Measurements from ENCODE around the gene MESD. TPM values are rescaled to one million over a fixed set of nuclear protein-coding genes. Genes with fewer than 3 reads are reported as not detected.

The MESD gene
- total RNA-seq, 1 donor, result 24.2 TPM

- H3K4me3 ChIP-seq (ENCODE audit: low read depth, low read length), result no peak overlapping the region
- TF ChIP-seq, protein P1, sequence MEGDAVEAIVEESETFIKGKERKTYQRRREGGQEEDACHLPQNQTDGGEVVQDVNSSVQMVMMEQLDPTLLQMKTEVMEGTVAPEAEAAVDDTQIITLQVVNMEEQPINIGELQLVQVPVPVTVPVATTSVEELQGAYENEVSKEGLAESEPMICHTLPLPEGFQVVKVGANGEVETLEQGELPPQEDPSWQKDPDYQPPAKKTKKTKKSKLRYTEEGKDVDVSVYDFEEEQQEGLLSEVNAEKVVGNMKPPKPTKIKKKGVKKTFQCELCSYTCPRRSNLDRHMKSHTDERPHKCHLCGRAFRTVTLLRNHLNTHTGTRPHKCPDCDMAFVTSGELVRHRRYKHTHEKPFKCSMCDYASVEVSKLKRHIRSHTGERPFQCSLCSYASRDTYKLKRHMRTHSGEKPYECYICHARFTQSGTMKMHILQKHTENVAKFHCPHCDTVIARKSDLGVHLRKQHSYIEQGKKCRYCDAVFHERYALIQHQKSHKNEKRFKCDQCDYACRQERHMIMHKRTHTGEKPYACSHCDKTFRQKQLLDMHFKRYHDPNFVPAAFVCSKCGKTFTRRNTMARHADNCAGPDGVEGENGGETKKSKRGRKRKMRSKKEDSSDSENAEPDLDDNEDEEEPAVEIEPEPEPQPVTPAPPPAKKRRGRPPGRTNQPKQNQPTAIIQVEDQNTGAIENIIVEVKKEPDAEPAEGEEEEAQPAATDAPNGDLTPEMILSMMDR (IDR thresholded peaks at IDR 0.05; ENCODE audit: insufficient read depth, low read depth, low read length), result no peak
- no peak for DNase-seq (ENCODE audit: low read depth)
Measured at GRCh38 chr15:80939216-80939615, 50.4 kb downstream of the MESD start.

GRCh38 chr15:80937718-80938117 lies 51.9 kb downstream of the MESD start:
- TF ChIP-seq, protein P1 (IDR thresholded peaks at IDR 0.05; ENCODE audit: insufficient read depth, low read depth, low read length), result no peak
- DNase-seq (ENCODE audit: low read depth), result no peak
- no peak overlapping the region for H3K4me3 ChIP-seq (ENCODE audit: low read depth, low read length)

GRCh38 chr15:80936288-80937078 lies 53.1 kb downstream of the MESD start:
- peak; percentile 16 for DNase-seq (ENCODE audit: low read depth)
- TF ChIP-seq, protein P1 (IDR thresholded peaks at IDR 0.05; ENCODE audit: insufficient read depth, low read depth, low read length), result no peak

DNA sequence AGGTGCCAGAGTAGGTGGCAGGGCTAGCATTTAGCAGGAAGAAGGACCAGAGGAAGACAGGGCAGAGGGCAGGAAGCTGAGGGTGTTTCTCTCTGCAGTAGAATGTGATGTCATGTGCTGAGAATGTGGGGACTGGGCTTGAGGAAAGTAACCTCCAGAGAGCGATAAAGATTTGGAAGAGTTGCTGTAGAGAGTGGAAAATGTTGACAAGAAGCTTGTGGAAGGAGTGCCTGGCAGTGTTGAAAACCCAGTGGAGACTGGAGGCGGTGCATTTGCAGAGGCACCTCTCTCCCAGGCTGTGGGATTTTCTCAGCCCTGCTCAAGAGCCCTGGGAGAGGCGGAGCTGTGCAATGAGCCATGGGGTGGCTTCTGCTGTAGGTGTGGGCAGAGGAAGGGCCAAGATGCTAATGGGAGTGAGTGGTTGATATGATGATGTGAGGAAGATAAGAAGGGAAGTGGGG lies 54.8 kb downstream of the MESD start:
- peak; percentile 79 for DNase-seq (ENCODE audit: low read depth)
- TF ChIP-seq, protein P1 (IDR thresholded peaks at IDR 0.05; ENCODE audit: insufficient read depth, low read depth, low read length), result no peak
- no peak overlapping the region for H3K4me3 ChIP-seq (ENCODE audit: low read depth, low read length)

More at GRCh38 chr15:80936288-80937078, 53.1 kb downstream of the MESD start:
- H3K4me3 ChIP-seq (ENCODE audit: low read depth, low read length), result no peak overlapping the region

GRCh38 chr15:80932989-80933388 lies 56.6 kb downstream of the MESD start:
- no peak overlapping the region for H3K4me3 ChIP-seq (ENCODE audit: low read depth, low read length)
- peak; percentile 84 for DNase-seq (ENCODE audit: low read depth)
- TF ChIP-seq, protein P1 (IDR thresholded peaks at IDR 0.05; ENCODE audit: insufficient read depth, low read depth, low read length), result no peak

GRCh38 chr15:80932513-80932815 lies 57.2 kb downstream of the MESD start:
- H3K4me3 ChIP-seq (ENCODE audit: low read depth, low read length), result no peak overlapping the region
- TF ChIP-seq, protein P1 (IDR thresholded peaks at IDR 0.05; ENCODE audit: insufficient read depth, low read depth, low read length), result no peak
- no peak for DNase-seq (ENCODE audit: low read depth)

All from fibroblast of villous mesenchyme (primary cell).